HG02970 (cell line): ENCODE results near the gene ZIM2.

Source experiments
- ATAC-seq: cut with Tn5 transposase; IDR thresholded peaks from one replicate; pipeline ENCODE4 v1.9.1; 2021; ENCODE audit warnings: mild to moderate bottlenecking, moderate library complexity, moderate number of reproducible peaks; ENCODE audit not compliant: unreplicated experiment, low FRiP score

The ZIM2 gene

GRCh38 chr19:56811480-56811879 is 29.0 kb downstream of the ZIM2 start:
- ATAC-seq, result no peak

DNA sequence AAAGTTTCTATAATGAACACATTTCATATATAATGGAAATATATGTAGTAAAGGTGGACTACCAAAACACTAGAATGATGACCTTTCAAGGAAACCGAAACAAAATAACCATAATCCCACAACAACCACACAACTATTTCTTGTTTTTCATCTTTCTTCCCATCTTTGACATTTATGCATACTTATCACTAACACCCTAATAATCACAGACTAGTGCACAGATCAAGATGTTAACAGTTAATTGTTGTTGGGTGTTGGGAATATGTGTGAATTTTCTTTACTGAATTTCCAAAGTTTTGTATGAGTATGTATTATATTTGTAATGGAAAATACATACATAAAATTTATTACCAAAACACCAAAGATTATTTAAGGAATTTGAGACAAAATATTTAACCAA is 30.3 kb downstream of the ZIM2 start:
- no peak for ATAC-seq

DNA sequence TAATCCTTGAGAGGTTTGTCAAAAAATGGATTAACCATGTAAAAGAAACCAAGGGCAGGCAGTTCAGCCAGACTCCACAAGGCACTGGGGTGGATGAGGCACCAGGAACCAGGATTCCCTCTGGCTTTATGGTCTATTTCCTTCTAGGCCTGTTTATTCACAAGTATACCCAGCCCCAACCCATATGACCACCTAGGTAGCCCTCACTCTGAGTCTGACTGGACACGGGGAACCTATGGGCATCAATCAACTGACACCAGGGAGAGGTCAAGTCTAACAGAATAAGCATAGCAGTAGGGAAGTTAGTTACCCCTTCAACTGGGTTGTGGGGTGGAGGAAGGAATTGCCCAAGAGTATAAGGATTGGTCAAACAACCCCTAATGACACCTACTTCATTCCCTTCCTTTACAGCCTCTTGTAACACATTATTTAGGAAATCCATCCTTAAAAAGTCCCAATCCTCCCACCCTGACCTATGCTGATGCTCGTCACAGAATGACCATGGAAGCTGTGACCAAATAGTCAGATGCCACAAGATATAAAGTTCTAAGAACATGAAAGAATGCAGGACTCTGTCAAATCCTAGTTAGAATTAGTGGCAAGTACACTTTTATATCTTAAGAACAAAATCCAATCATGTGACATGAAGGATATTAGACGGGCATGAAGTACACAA is 31.7 kb downstream of the ZIM2 start:
- ATAC-seq, result no peak

GRCh38 chr19:56806639-56807038 is 33.9 kb downstream of the ZIM2 start:
- no peak for ATAC-seq

DNA sequence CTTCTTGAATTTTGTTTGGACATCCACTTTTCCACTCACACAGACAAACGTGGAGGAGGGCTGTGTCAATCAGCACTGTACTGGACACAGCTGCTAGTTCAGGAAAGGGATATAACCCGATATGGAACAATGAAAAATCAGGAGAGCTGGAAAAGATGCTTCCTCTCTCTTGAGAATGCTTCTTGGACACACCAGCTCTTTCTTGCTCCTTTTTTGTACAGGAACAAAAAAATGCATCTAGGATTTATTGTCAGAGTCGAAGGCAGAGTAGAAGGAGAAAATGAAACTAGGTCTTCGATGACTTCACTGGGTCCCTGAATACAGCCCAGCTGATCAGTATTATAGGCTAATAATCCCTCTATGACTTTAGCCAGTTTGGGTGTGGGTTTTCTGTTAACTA is 62.2 kb downstream of the ZIM2 start:
- ATAC-seq, result no peak

DNA sequence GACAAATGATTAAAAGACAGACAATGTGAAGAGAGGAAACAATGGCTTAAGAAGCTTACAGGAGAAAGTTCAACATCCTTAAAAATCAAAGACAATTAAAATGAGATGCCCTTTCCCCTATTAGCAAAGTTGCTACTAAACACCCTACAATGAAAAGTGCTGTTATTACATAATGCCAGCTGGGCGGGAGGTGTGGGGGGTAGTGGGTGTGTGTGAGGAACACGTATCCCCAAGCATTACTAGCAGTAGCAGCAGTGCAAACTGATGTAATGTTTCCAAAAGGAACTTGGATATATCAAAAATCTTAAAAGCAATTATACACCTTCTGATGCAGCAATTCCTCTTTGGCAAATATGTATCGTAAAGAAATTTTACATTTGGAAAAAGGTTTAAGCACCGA is 70.9 kb downstream of the ZIM2 start:
- no peak for ATAC-seq

DNA sequence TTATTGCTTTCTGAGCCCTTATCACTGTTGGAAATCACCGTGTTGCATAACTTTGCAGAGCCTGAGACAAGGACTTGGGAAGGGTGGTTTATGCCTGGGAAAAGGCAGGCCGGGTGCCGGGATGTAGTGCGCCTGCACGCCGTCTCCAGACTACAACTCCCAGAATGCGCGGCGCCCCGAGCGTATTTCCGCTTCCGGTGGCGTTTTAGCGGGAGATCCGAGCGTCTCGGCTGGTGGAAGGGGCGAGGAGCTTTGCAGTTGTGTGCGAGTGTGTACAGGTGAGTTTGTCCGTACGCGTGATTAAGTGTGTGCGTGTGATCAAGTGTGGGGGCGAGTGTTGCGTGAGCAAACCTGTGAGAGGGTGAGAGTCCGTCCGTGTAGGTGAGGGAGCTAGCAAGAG is 75.4 kb downstream of the ZIM2 start:
- ATAC-seq, result no peak

DNA sequence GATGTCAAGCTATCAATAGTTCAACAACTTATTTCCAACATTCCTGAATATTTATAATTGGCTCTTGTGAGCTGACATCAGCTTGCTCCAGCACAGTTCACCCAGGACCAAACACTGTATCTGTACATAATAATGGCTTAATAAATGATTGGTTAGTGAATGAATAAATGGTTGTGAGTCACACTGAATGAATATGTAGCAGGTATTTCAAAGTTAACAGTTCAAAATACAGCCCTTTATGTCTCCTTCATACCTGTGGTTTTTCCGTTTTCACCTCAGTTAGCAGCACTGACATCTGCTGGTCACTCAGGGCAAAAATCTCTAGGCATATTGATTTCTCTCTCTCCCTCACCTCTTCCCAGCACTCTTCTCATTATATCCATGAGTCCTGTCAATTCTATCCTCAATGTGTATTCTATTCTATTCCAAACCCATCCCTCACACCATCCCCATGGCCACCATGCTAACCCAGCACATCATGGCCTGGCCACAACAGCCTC is 76.3 kb downstream of the ZIM2 start:
- no peak for ATAC-seq

GRCh38 chr19:56760842-56761241 is 79.7 kb downstream of the ZIM2 start:
- no peak for ATAC-seq

- no peak for ATAC-seq
Measured at GRCh38 chr19:56759531-56759930, 81.0 kb downstream of the ZIM2 start.

- no peak for ATAC-seq
Measured at GRCh38 chr19:56751078-56751489, 89.4 kb downstream of the ZIM2 start.

- no peak for ATAC-seq
Measured at GRCh38 chr19:56750658-56751057, 89.9 kb downstream of the ZIM2 start.

DNA sequence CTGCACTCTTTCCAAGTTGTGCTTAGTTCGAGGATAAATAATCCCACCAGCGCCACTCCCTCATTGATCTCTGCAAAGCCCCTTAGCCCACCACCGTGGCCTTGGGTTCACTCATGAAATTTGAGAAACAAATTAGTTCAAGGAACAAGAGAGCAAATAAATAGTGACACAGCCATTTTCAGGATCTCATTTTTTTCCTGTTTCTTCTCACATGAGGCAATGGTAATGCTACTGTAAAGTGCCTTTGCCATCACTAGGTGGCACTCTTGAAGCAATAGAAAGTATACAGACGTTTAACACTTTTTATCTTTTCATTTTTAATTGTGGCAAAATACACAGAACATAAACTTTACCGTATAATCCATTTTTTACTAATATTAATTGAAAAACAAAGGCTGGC is 92.1 kb downstream of the ZIM2 start:
- ATAC-seq, result no peak

DNA sequence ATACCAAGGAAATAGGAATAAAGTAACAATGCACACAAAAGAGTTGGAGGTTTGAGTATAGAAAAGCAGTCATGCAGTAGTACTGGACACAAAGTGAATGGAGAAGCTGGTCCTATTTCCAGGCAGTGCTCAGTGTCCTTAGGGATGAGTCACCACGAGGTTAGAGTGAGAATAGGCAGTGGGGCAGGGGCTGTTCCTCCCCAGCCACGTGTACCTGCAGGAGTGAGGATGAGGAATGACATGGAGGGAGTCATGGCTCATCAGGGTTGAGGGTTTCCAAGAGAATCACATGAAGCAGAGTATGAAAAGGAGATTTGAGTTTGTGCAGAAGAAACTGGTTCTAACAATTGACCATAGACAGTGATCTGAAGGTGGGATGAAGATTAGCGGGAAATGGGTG is 94.2 kb downstream of the ZIM2 start:
- no peak for ATAC-seq

- no peak for ATAC-seq
Measured at GRCh38 chr19:56740501-56740900, 100.0 kb downstream of the ZIM2 start.

DNA sequence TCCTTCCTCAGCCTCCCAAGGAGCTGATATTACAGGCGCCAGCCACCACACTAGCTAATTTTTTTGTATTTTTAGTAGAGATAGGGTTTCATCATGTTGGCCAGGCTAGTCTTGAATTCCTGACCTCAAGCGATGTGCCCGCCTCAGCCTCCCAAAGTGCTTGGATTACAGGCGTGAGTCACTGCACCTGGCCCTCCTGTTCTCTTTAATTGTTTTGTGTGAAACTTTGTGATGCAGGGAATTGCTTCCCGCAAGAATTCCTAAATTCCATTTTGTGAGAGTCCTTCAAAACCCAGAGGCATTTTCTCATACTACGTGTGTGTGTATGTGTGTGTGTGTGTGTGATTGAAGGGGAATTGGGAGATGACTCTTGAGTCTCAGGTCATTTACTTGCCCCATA is 104.0 kb downstream of the ZIM2 start:
- ATAC-seq, result no peak

GRCh38 chr19:56732976-56733375 is 107.5 kb downstream of the ZIM2 start:
- ATAC-seq, result no peak

DNA sequence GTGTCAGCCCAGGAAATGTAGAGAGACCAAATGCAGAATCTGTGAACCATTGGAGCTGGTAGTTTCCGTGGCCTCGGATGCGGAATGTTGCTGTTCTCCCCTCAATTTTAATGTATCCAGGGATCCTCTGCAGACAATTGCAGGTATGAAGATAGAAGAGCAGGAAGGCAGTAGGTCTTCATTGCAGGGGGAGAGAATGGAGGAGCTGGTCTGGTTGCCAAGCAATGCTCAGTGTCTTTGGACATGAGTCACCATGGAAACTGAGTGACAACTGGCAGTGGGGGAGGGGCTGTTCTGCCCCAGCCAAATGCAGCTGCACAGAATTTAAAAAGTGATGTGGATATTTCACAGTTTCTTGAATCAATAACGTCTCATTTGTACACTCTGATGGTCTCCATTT is 112.8 kb downstream of the ZIM2 start:
- no peak for ATAC-seq

GRCh38 chr19:56725829-56726424 is 114.6 kb downstream of the ZIM2 start:
- ATAC-seq, result no peak
